Mesothelial cell of epicardium (in vitro differentiated cells): ENCODE data around the gene PRUNE2. TPM values are rescaled to one million over a fixed set of nuclear protein-coding genes. Genes with fewer than 3 reads are reported as not detected.

Source experiments
- DNase-seq, 2 experiments: peaks; one replicate each; pipeline ENCODE4 v3.0.0; 2021; ENCODE audit warnings: low spot score in 2 of 2; ENCODE audit not compliant: unreplicated experiment in 2 of 2
- H3K27ac Mint-ChIP-seq: 2 replicates; pipeline ENCODE4 v1.8.0; 2021; ENCODE audit warnings: mixed read lengths
- H3K27me3 Mint-ChIP-seq: 2 replicates; pipeline ENCODE4 v1.8.0; 2021; ENCODE audit warnings: low read depth, mixed read lengths
- H3K36me3 Mint-ChIP-seq: 2 replicates; pipeline ENCODE4 v1.8.0; 2021; ENCODE audit warnings: mixed read lengths
- H3K4me1 Mint-ChIP-seq: 2 replicates; pipeline ENCODE4 v1.8.0; 2021; ENCODE audit warnings: mixed read lengths
- H3K4me3 Mint-ChIP-seq: 2 replicates; pipeline ENCODE4 v1.8.0; 2021; ENCODE audit warnings: mild to moderate bottlenecking, moderate library complexity, mixed read lengths
- H3K9me3 Mint-ChIP-seq: 2 replicates; pipeline ENCODE4 v1.8.0; 2021; ENCODE audit warnings: mixed read lengths
- total RNA-seq: library from RNA; stranded (reverse); gene quantifications from 3 replicates; pipeline ENCODE4 v1.2.1, GENCODE V29; 2021
- TF ChIP-seq, protein P1 (sequence below): fragments of 200-600 bp; sonication (generic); IDR thresholded peaks from one replicate; pipeline ENCODE4 v1.5.0; 2021; ENCODE audit warnings: antibody characterized with exemption; ENCODE audit not compliant: unreplicated experiment

The PRUNE2 gene
- total RNA-seq, 1 donor from 2014 or later: 3.4 TPM

DNA sequence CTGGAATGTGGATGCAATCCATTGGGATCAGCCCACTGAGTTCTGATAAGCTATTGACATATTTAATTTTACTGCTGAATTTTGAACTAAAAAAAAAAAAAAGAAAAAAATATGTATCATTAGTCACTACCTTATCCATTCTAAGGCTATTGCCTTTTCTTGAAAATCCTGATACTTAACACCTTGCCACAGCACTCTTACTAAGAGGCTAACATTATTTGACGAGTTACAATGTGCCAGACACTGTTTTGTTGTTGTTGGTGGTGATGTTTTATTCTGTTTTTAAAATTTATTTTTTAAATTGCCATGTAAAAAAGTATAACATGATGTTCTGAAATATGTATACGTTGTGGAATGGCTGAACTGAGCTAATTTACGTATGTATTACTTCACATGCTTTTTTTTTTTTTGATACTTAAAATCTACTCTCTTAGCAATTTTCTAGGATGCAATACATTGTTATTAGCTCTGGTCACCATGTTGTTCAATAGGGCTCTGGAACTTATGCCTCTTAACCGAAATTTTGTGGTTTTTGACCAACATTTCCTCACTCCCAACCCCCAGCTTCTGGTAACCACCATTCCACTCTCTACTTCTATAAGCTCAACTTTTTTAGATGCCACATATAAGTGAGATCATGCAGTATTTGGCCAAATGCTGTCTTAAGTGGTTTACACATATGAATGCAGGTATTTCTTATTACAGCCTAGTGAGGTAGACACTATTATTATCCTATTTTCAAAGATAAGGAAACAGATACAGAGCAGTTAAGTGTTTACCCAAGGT lies 276.5 kb downstream of the PRUNE2 start:
- H3K9me3 Mint-ChIP-seq: no peaks in the 10 kb centered on the region
- H3K4me3 Mint-ChIP-seq: no peak overlapping the region
- H3K4me1 Mint-ChIP-seq: no peaks in the 10 kb centered on the region
- H3K27me3 Mint-ChIP-seq: no peaks in the 10 kb centered on the region
- no peak for DNase-seq
- TF ChIP-seq, protein P1, sequence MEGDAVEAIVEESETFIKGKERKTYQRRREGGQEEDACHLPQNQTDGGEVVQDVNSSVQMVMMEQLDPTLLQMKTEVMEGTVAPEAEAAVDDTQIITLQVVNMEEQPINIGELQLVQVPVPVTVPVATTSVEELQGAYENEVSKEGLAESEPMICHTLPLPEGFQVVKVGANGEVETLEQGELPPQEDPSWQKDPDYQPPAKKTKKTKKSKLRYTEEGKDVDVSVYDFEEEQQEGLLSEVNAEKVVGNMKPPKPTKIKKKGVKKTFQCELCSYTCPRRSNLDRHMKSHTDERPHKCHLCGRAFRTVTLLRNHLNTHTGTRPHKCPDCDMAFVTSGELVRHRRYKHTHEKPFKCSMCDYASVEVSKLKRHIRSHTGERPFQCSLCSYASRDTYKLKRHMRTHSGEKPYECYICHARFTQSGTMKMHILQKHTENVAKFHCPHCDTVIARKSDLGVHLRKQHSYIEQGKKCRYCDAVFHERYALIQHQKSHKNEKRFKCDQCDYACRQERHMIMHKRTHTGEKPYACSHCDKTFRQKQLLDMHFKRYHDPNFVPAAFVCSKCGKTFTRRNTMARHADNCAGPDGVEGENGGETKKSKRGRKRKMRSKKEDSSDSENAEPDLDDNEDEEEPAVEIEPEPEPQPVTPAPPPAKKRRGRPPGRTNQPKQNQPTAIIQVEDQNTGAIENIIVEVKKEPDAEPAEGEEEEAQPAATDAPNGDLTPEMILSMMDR: no peak
- no peaks in the 10 kb centered on the region for H3K36me3 Mint-ChIP-seq
- no peak overlapping the region for H3K27ac Mint-ChIP-seq

- no peaks in the 10 kb centered on the region for H3K4me1 Mint-ChIP-seq
- H3K9me3 Mint-ChIP-seq: no peaks in the 10 kb centered on the region
- TF ChIP-seq, protein P1: no peak
- no peak for DNase-seq
- H3K36me3 Mint-ChIP-seq: no peaks in the 10 kb centered on the region
- no peaks in the 10 kb centered on the region for H3K27me3 Mint-ChIP-seq
- no peak overlapping the region for H3K27ac Mint-ChIP-seq
- no peak overlapping the region for H3K4me3 Mint-ChIP-seq
Observed at GRCh38 chr9:76628155-76628554, 277.8 kb downstream of the PRUNE2 start.

GRCh38 chr9:76626980-76627379 lies 278.9 kb downstream of the PRUNE2 start:
- TF ChIP-seq, protein P1: no peak
- DNase-seq: no peak
- no peak overlapping the region for H3K27ac Mint-ChIP-seq
- no peak overlapping the region for H3K4me3 Mint-ChIP-seq
- no peaks in the 10 kb centered on the region for H3K4me1 Mint-ChIP-seq
- no peaks in the 10 kb centered on the region for H3K36me3 Mint-ChIP-seq
- no peaks in the 10 kb centered on the region for H3K9me3 Mint-ChIP-seq
- no peaks in the 10 kb centered on the region for H3K27me3 Mint-ChIP-seq

DNA sequence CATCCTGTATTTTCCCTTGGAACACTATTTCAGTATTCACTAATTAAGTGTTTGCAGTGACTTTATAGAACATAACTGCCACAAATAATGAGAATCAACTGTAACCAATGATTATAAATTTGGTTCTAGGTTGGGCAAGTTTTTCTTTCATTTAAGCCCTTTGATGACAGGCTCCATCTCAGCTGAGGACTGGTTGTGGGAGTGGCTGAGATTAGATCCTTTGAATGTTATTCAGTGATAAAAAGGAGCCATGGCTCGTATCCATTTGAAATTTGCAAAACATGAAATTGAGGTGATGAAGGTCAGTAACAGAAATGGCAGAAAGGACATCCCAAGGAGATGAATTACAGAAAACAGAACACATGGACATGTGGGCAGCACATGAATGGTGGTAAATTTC lies 279.8 kb downstream of the PRUNE2 start:
- TF ChIP-seq, protein P1: no peak
- H3K27me3 Mint-ChIP-seq: no peaks in the 10 kb centered on the region
- H3K4me1 Mint-ChIP-seq: no peaks in the 10 kb centered on the region
- no peak overlapping the region for H3K4me3 Mint-ChIP-seq
- no peak overlapping the region for H3K27ac Mint-ChIP-seq
- DNase-seq: no peak
- no peaks in the 10 kb centered on the region for H3K9me3 Mint-ChIP-seq
- no peaks in the 10 kb centered on the region for H3K36me3 Mint-ChIP-seq

- TF ChIP-seq, protein P1: no peak
- no peak overlapping the region for H3K27ac Mint-ChIP-seq
- no peaks in the 10 kb centered on the region for H3K27me3 Mint-ChIP-seq
- no peaks in the 10 kb centered on the region for H3K9me3 Mint-ChIP-seq
- H3K4me3 Mint-ChIP-seq: no peak overlapping the region
- H3K36me3 Mint-ChIP-seq: no peaks in the 10 kb centered on the region
- DNase-seq: no peak
- H3K4me1 Mint-ChIP-seq: no peaks in the 10 kb centered on the region
Observed at GRCh38 chr9:76624391-76625048, 281.4 kb downstream of the PRUNE2 start.
